ENCODE results near the gene CDKN2B-AS1. TPM values are rescaled to one million over a fixed set of nuclear protein-coding genes. Genes with fewer than 3 reads are reported as not detected.

CDKN2B-AS1 gene
- polyA plus RNA-seq, 1 donor from 2014 or later, result not detected

DNA sequence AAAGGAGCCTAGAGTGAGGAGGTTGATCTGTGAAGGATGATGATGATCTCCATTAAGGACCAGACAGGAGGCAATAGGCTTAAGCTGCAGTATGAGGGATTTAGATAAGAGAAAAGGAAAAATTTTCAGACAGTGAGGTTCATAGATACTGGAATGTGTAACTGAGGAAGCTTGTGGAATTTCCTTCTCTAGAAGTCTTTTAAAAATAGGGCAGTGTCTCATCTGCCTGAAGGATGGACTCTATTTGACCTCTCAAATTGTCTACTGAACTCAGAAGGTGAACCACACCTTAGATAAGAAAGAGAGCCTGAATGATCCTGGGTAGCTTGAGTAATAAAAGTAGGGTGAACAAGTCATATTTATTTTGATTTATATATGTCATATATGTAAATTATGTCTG, 162.7 kb downstream of the CDKN2B-AS1 start:
- Histone ChIP-seq H3K9me3 (ENCODE audit: low read length) (no peaks in the 10 kb centered on the region), H3K4me3 (ENCODE audit: low read length) (no peak overlapping the region), H3K9me2 (ENCODE audit: insufficient read depth, low read length) (no peaks in the 10 kb centered on the region), H3K9ac (ENCODE audit: low read length) (no peak overlapping the region), H3K27ac (ENCODE audit: low read length) (no peak overlapping the region), H3K4me2 (ENCODE audit: low read length) (no peak overlapping the region), H3K27me3 (ENCODE audit: insufficient read depth, low read depth, low read length) (no peaks in the 10 kb centered on the region), H3K36me3 (ENCODE audit: insufficient read depth, low read length) (no peaks in the 10 kb centered on the region), H3F3A (ENCODE audit: insufficient read depth, low read length, poor library complexity, severe bottlenecking) (no peaks in the 10 kb centered on the region), H2AFZ (ENCODE audit: low read depth, low read length) (no peak overlapping the region), H4K20me1 (ENCODE audit: insufficient read depth) (no peaks in the 10 kb centered on the region), H3K79me2 (replicated peaks; ENCODE audit: insufficient read depth, low read length) (no peaks in the 10 kb centered on the region)
- TF ChIP-seq, protein P1, sequence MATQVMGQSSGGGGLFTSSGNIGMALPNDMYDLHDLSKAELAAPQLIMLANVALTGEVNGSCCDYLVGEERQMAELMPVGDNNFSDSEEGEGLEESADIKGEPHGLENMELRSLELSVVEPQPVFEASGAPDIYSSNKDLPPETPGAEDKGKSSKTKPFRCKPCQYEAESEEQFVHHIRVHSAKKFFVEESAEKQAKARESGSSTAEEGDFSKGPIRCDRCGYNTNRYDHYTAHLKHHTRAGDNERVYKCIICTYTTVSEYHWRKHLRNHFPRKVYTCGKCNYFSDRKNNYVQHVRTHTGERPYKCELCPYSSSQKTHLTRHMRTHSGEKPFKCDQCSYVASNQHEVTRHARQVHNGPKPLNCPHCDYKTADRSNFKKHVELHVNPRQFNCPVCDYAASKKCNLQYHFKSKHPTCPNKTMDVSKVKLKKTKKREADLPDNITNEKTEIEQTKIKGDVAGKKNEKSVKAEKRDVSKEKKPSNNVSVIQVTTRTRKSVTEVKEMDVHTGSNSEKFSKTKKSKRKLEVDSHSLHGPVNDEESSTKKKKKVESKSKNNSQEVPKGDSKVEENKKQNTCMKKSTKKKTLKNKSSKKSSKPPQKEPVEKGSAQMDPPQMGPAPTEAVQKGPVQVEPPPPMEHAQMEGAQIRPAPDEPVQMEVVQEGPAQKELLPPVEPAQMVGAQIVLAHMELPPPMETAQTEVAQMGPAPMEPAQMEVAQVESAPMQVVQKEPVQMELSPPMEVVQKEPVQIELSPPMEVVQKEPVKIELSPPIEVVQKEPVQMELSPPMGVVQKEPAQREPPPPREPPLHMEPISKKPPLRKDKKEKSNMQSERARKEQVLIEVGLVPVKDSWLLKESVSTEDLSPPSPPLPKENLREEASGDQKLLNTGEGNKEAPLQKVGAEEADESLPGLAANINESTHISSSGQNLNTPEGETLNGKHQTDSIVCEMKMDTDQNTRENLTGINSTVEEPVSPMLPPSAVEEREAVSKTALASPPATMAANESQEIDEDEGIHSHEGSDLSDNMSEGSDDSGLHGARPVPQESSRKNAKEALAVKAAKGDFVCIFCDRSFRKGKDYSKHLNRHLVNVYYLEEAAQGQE (IDR thresholded peaks at IDR 0.05; ENCODE audit: borderline replicate concordance), result no peak
- TF ChIP-seq MXI1 (conservative IDR thresholded peaks at IDR 0.05; ENCODE audit: poor library complexity, severe bottlenecking), result no peak
- TF ChIP-seq EP300 (conservative IDR thresholded peaks at IDR 0.05; ENCODE audit: poor library complexity, severe bottlenecking), result no peak
- no peak for TF ChIP-seq SMC3 (conservative IDR thresholded peaks at IDR 0.05; ENCODE audit: poor library complexity)
- TF ChIP-seq, protein P2, sequence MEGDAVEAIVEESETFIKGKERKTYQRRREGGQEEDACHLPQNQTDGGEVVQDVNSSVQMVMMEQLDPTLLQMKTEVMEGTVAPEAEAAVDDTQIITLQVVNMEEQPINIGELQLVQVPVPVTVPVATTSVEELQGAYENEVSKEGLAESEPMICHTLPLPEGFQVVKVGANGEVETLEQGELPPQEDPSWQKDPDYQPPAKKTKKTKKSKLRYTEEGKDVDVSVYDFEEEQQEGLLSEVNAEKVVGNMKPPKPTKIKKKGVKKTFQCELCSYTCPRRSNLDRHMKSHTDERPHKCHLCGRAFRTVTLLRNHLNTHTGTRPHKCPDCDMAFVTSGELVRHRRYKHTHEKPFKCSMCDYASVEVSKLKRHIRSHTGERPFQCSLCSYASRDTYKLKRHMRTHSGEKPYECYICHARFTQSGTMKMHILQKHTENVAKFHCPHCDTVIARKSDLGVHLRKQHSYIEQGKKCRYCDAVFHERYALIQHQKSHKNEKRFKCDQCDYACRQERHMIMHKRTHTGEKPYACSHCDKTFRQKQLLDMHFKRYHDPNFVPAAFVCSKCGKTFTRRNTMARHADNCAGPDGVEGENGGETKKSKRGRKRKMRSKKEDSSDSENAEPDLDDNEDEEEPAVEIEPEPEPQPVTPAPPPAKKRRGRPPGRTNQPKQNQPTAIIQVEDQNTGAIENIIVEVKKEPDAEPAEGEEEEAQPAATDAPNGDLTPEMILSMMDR (IDR thresholded peaks at IDR 0.05; ENCODE audit: poor library complexity, severe bottlenecking), result no peak
- TF ChIP-seq RAD21 (conservative IDR thresholded peaks at IDR 0.05), result no peak
- no peak for TF ChIP-seq EZH2 (IDR thresholded peaks at IDR 0.05; ENCODE audit: borderline replicate concordance, insufficient read depth, low read length, poor library complexity, severe bottlenecking)
- TF ChIP-seq POLR2AphosphoS5 (IDR thresholded peaks at IDR 0.05), result no peak
- TF ChIP-seq TAF1 (IDR thresholded peaks at IDR 0.05; ENCODE audit: low read depth), result no peak

DNA sequence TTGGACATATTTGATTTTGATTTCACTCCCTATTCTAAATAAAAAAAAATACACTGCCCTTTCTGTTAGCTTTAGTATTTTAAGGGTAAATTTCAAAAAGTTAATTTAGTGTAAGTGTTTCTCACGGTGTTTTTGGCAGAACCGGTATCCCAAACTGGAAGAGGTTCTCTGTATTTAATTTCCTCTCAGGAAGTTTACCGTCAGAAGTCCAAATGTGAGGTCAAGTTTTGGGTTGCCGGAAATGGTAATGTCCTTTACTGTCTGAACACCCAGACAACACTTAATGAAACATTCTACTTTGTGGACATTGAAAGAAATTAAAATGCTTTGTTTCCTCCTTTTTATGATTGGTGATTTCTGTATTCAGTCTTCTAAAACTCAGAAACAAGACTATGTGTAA, 163.2 kb downstream of the CDKN2B-AS1 start:
- Histone ChIP-seq H3K27me3 (ENCODE audit: insufficient read depth, low read depth, low read length) (no peaks in the 10 kb centered on the region), H4K20me1 (ENCODE audit: insufficient read depth) (no peaks in the 10 kb centered on the region), H3K9me2 (ENCODE audit: insufficient read depth, low read length) (no peaks in the 10 kb centered on the region), H3K36me3 (ENCODE audit: insufficient read depth, low read length) (no peaks in the 10 kb centered on the region), H3K9ac (ENCODE audit: low read length) (no peak overlapping the region), H2AFZ (ENCODE audit: low read depth, low read length) (no peak overlapping the region), H3K27ac (ENCODE audit: low read length) (no peak overlapping the region), H3K4me2 (ENCODE audit: low read length) (no peak overlapping the region), H3F3A (ENCODE audit: insufficient read depth, low read length, poor library complexity, severe bottlenecking) (no peaks in the 10 kb centered on the region), H3K4me3 (ENCODE audit: low read length) (no peak overlapping the region), H3K79me2 (replicated peaks; ENCODE audit: insufficient read depth, low read length) (no peaks in the 10 kb centered on the region), H3K9me3 (ENCODE audit: low read length) (no peaks in the 10 kb centered on the region)
- TF ChIP-seq, protein P1 (IDR thresholded peaks at IDR 0.05; ENCODE audit: borderline replicate concordance), result no peak
- TF ChIP-seq POLR2AphosphoS5 (IDR thresholded peaks at IDR 0.05) (no peak), TAF1 (IDR thresholded peaks at IDR 0.05; ENCODE audit: low read depth) (no peak), MXI1 (conservative IDR thresholded peaks at IDR 0.05; ENCODE audit: poor library complexity, severe bottlenecking) (no peak), EZH2 (IDR thresholded peaks at IDR 0.05; ENCODE audit: borderline replicate concordance, insufficient read depth, low read length, poor library complexity, severe bottlenecking) (no peak)

All from neural cell (in vitro differentiated cells).